HG03039 (cell line): ENCODE measurements around the gene BIRC5.

Experiments
- ATAC-seq: cut with Tn5 transposase; IDR thresholded peaks from one replicate; pipeline ENCODE4 v1.9.1; 2021; ENCODE audit warnings: mild to moderate bottlenecking, moderate library complexity; ENCODE audit not compliant: unreplicated experiment

The BIRC5 gene

DNA sequence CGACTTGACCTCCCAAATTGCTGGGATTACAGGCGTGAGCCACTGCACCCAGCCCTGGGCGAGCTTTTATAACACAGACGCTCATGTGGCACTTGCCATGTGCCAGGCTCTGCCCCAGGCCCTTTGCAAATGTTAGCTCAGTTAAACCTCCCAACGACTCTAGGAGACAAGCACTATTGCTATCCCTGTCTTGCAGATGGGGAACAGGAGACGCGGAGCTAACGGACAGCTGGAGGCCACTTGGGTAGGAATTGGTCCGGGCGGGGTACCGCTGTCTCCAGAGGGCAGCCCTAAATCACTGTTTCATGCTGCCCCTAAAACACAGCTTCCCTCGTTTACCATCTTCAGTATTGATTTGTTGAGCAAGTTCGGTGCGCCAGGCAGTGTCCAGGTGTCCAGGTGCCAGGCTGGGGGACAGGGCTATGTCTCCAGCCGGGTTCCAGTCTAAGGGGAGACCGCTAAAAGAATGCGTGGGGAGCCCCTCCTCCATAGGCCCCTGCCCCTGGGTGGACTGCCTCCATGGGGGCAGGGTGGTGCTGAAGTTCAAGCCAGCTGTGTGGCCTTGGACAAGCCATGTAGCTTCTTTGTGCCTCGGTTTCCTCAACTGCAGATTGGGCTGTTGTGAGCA, 41.1 kb downstream of the BIRC5 start:
- ATAC-seq = no peak

DNA sequence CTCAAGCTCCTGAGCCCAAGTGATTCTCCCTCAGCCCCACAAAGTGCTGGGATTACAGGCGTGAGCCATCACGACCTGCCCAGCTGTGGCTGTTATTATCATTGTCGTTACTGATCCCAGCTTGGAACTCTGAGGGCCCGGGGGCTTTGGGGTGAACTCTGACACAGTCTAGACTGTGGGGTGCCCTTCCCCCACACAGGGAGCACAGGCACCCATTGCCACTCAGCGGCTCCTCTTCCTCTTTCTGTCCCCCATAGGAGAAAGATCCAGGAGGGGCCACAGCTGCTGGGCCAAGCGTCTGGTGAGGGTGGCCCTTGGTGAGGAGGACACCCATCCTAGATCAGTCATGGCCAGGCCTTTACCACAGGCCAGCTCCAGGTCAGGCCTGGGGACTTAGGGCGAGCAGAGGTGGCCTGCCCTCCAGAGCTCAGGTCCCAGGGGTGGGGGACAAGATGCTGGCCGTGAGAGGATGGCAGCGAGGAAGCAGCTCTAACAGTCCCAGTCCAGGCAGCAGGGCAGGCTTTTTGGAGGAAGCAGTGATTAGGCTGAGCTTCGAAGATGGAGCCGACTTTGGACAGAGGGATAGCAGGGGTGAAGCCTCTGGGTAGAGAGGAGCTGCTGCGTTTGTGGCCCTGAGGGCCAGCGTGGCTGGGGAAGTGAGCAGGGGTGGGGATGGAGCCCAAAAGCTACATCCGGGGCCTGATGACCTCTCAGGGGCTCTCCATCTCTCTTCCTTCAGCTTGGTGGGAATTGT, 42.1 kb downstream of the BIRC5 start:
- no peak for ATAC-seq

DNA sequence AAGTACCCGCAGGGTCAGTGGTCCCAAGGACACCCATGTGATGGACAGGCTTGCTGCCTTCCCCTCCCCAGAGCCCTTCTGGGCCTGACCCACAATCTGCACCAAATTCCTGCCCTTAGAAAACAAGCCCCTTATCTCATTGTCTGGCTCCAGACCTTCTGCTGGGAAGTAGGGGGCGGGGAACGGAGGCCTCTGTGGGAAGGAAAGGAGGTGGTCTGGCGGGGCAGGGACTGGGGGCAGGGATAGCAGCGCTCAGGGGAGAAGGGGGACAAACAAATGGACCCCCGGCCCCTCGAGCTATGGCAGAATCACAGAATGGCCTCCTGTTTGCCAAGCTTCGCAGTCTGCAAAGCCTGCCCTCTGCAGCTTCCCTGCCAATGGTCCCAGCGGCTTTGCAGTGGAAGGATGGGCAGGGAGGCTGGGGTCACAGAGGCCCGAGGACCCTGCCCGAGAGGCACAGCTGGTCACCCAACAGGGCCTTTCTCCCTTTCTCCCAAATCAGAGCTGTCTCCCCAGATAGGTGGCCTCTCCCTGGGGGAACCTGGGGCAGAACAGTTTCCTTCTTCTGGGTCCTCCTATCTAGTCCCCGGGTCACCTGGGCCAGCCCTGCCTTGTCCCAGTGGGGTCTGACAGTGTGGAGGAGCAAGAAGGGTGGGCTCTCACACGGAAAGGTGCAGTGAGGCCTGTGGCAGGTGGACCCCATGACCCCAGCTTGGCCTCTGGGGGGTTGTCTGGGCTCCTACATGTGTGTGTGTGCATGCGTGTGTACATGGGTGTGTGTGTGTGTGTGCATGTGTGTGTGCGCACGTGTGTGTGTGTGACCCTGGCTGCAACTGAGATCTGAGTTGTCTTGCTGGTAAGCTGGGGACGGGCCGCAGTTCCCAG, 42.9 kb downstream of the BIRC5 start:
- ATAC-seq = no peak

DNA sequence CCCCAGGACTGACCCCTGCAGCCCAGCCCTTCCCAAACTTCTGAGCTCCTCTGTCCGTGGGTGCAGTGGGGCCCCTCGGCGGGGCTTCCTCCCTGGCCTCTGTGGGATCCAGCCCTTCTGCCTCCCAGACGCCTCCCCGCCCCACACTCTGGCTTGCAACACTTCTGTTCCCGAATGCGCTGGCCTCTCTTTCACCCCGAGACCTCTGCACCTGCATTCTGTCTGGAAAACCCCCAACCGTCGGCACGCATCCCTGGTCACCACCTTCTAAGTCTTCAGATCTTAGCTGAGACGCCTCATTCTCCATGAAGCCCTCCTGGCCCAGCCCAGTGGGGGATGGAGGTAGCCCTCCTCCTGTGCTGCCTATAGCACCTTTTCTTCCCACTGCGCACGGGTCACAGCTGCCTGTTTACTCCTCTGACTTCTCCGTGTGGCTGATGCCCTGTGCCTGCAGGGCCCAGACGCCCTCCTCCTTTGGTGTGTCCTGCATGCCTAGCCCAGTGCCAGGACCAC, 43.8 kb downstream of the BIRC5 start:
- no peak for ATAC-seq

DNA sequence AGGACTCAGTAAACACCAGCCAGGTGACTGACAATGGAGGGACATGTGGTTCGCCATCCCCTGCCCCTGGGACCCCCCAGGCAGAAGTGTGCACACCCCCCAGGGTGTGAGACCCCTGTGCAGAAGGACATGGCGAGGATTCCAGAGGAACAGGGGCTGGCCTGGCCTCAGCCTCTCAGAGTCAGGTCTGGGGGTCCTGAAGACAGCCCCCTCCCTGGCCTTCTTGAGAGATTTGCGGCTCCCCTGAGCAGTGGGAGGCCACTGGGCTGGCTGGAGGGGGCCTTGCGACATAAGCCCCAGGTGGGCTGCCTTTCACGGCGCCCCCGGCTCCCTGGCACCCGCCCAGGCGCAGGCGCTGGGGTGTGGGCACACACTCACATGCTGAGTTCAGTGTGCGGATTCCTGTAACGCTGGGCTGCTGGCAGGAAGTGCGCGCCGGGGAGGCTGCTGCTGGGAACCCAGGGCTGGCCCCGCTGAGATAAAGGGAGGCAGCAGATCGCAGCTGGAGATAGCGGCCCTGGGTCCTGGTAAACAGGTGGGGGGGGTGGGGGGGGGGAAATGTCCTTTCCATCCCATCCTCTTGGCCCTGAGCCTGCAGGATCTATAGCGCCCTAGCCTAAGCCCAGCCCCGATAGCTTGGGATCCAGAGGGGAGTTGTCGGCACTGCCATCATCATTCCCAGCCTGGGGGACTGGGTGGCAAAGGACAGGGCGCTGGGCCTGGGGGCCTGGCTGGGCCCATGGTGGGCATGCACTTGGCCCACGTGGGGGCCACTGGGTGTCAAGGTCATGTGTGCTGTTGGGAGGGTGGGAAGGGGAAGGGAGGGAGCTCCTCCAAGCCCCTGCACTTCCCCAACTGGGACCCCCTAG, 44.5 kb downstream of the BIRC5 start:
- ATAC-seq = no peak

DNA sequence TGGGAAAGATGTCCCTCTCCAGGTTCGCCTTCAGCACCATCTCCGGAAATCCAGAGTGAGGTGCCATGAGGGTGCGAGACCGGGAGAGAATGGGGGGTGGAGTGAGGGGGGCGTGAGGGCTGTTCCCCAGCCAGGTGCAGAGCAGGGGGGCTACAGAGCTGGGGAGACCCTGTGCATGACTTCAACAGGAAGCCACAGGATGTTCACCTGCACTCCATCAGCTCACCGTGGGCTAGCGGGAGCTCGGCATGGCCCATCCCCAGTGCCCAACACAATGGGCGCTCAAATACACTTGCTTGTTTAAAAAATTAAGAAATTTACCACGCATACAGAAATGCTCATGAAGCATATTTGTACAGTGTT, 45.1 kb downstream of the BIRC5 start:
- ATAC-seq = no peak

DNA sequence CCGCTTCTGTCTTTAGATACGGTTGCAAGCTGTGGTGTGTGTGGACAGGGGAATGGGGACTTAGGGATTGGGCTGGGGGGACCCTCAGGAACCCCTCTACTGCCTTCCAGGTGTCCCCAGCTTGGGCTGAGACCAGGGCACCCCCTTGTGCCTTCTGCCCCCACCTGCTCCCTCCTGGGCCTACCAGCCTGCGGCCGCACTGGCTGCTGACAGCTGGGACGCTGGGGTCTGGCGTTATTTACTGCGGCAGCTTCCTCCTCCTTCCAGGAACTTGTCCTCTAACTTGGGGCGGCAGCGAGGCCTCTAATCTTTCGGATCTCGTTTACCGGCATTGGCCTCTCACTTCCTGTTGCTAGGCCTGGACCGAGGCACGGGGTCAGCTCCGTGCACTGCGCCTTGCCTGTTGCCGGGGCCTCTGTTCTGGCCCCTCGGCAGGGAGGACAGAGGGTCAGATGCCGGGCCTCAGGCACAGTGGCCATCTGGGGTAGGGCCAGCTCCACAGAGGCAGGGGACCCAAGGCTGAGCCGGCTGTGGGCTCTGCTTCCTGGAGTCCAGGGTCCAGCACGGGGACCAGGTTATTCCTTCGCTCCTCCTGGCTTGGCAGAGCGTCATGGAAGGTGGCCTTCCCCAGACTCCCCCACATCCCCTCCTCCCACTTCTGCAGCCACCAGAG, 49.1 kb downstream of the BIRC5 start:
- no peak for ATAC-seq

DNA sequence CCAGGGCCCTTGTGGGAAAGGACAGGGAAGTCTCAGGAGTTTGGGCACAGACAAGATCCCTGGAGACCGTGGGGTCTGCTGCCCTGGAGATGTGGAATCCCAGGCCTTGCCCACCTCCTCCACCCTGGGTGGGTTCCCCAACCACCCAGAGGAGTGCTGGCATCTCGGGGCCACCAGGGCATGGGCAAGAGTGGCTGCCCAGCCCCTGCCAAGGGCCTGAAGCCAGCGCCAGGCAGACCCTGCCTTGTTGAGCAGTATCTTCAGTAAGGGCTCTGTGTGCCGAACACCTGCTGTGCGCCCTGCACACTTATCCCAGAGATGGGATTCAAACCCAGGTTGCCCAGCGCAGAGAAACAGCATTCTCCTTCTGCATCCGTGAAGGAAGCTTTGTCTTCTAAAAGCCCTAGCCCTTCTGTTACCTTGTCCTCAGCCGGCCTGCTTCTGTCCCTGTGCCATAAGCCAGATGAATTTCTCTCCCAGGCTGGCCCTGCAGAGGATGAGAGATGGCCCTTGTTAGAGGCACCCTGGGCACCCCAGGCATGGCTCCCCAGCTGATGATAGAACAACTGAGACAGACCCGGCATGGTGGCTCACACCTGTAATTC, 49.8 kb downstream of the BIRC5 start:
- no peak for ATAC-seq

DNA sequence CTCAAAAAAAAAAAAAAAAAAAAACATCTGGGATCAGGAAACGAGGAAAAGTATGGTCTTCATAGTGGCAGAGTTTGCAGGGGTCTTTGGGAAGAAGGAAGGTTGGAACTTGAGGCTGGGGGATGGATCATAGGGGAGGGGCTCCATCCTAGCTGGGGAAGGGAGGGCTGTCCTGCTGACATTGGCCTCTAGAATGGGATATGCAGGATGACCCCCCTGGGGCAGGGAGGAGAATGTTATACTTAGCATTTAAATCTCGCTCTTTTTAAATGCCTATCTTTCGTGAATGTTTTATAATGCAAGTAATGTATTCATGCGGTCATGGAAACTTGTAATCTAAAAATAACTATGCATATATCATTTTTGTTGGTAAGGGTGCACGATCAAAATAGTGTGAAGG, 50.5 kb downstream of the BIRC5 start:
- ATAC-seq = no peak

DNA sequence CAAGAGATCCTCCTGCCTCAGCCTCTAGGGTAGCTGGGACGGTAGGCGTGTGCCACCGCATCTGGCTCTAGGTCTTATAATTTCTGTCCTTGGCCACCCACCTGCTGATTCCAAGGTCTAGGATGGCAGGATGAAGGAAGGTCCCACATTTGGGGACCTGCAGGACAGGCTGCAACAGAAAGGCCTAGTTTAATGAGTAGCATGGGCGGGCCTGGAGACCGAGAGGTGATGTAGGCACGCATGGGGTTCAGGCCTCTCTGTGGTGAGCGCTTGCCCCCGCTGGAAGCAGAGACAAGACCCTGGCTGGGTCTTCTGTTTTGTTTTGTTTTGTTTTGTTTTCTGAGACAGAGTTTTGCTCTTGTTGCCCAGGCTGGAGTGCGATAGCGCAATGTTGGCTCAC, 51.1 kb downstream of the BIRC5 start:
- no peak for ATAC-seq

DNA sequence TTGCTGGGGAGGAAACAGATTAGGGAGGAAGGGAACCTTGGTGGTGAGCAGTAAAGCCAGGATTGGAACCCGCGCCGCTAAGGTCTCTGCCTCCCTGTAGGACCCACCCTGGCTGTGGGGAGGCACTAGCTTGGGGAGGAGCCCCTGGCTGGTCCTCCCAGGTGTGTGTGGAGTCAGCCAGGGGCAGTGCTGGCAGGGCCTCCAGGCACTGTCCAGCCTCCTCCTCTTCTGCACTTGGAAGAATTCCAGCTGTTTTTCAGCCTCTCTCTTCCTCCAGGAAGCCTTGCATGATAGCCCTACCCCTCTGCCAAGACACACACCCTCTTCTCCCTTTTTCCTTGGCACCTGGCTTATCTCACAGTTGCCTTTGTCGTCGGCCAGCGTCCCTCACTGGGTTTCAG, 52.2 kb downstream of the BIRC5 start:
- ATAC-seq = no peak

DNA sequence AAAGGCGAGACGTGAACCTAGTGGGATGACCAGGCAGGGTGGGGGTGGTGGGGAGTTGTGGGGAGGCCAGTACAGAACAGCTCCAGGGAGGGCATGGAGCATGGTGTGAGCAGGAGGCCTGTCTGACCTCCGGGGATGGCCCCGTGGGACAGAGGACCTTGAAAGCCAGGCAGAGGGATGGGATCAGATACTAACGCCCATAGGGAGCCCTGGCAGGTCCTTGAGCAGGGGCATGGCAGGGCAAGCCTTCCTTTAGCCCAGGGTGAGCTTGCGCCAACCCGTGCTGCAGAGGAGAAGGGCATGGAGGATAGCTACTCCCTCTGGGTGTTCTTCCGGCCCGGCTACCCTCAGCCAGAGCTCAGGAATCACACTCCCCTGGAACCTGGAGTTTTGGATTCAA, 52.7 kb downstream of the BIRC5 start:
- no peak for ATAC-seq

DNA sequence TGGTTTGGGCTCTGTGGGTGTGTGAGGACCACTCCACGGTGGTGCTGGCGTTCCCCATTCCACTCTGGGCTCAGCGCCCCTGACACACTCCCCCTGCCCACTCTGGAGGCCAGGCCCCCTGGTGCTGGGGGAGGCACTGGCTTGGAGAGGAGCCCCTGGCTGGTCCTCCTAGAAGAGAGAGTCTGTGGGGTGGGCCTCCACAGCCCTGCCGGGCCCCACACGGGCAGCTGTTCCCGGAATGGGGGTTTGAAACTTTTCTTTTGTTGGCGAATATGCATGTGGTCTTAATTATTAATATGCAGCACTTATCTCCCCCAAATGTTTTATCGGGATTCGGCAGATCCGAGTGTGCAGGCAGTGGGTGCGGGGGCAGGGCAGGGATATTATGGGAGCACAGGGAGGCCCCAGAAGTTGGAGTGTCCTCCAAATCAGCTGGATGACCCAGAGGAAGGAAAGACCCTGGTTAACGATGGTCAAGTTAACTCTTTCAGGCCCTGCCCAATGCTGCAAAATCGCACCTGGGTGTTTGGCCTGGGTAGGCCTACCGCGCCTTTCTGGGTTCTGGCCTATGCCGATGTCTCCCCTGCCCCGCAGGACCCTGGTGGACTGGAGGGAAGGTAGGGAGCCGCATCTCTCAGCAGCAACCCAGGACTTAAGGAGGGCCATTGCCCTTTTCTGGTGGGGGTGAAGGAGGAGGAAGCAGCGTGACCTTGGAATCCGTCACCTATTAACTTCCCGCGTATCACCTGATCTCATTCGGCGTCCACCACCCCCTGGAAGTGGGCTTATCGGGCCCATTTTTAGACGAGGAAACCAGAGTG, 53.4 kb downstream of the BIRC5 start:
- no peak for ATAC-seq

DNA sequence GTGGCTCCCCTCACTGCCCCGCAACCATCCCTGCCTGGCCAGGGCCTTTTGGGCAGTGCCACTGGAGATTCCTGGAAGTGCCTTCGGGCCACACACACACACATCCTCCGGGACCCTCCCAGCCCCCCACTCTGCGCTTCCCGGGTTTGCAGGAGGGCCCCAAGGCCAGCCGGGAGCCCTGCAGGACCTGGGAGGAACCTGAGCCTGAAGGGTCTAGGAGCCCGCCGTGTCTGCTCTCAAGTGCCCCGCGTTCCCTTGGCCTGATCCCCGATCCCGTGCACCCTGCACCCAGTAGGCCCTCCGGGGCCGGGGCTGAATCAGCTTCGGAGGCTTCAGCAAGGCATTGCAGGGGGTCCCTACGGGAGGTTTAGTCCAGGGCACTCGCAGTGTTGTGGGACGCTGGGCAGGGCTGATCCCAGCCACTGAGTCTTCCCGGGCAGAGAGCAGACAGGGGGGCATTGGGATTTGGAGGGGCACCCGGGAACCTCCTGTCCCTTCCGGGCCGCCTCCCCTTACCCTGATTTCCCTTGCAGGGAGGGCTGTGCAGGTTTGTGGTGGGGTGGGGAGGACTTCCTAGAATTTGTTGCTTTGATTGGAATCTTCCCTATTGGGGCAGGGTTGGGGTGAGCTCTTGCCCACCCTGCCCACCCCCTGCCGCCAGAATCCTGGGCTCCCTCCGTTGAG, 54.3 kb downstream of the BIRC5 start:
- no peak for ATAC-seq

DNA sequence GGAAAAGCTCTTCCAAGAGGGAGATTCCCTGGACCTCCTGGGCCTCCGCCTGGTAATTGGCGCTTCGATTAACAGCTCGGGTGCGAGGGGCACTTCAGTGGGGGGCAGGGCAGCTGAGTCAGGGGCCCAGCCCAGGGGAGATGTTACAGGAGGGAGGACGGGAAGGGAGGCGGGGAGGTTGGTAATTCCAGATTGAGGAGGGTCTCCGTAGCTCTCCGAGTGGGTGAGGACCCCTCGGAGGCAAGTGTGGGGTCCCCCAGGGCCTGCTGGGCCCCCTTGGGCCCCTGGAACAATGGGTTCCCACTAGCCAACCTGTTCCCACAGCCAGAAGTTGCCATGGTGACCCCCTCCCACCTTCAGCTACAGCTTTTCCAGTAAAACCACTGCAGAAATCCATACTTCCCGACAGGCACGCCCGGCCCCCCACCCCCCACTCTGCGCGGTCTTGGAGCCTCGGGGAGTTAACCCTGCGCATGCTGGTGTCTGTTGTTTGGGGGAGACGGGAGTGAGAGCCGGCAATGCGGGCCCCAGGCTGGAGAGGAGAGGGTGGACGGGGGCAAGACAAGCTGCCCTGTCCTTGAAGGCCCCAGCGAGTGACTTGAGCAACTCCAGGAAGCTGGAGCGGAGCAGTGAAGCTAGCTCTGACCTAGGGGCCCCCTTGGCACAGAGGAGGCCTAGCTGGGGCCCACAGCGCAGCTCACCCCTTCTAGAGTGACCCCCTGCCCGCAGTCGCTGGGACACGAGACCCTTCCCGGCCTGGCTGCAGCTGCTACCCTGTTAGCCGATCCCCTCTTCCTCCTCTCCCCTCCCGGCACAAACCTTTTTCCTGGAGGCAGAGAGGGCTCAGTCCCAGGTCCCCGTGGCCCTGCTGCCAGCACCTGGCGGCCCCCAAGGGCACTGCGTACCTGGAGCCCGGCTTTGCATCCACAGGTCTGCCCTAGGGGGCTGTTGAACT, 55.2 kb downstream of the BIRC5 start:
- no peak for ATAC-seq

DNA sequence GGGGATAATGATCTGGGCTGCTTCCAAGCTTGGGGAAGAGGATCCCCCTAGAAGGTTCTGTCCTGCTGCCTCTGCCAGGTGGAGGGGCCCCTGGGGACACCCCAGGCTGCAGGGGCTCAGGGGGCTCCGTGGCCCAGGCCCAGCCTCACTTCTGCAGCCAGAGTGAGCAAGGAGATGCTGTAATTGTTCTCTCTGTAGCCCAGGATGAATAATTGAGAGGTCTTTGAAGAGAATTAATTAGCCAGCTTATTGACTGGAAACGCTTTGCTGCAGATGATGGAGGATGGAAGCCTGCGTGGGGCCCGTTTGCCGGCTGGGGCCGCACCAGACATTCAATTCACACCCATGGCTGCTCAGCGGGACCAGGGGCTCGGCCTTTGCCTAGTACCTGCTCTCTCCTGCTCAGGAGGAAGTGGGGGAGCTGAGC, 55.9 kb downstream of the BIRC5 start:
- ATAC-seq = no peak
